ENCODE results near the gene CCDC74A. TPM values are rescaled to one million over a fixed set of nuclear protein-coding genes. Genes with fewer than 3 reads are reported as not detected.

The CCDC74A gene
- 11.9 and 12.4 TPM in 2 replicates for total RNA-seq

GRCh38 chr2:131527131-131528001 is at the start of gene CCDC74A:
TSS of gene CCDC74A (plus strand) at chr2:131527888. CDS start at chr2:131527971, 83 bp downstream.

GRCh38 chr2:131492015-131492417 is 35.7 kb upstream of the CCDC74A start, which contains the start of gene MZT2A:
TSS of gene MZT2A (minus strand) at chr2:131492397. CDS start at chr2:131492376, 21 bp downstream.

Other genes starting within 250 kb of the CCDC74A start
- gene RAB6D, start 163.7 kb upstream of the CCDC74A start, total RNA-seq: not detected in 2 replicates
- not detected in 2 replicates for gene TUBA3D, start 51.8 kb upstream of the CCDC74A start, total RNA-seq
- 71.1 and 123 TPM in 2 replicates for gene MZT2A, start 35.5 kb upstream of the CCDC74A start, total RNA-seq

All from uterine smooth muscle cell (primary cell).